H1 (cell line): Measurements from ENCODE around the gene RBMX. TPM values are rescaled to one million over a fixed set of nuclear protein-coding genes. Genes with fewer than 3 reads are reported as not detected.

Experiments
- CTCF ChIA-PET: fragments of 300-600 bp; sonication (Branson Sonifier 250); formaldehyde crosslinking; loops from one replicate; lab custom pipeline; 2021; ENCODE audit not compliant: partially characterized antibody; lab: Charles Lee
- POLR2A ChIA-PET: fragments of 300-600 bp; sonication (Branson Sonifier 250); formaldehyde crosslinking; loops from one replicate; lab custom pipeline; 2021; ENCODE audit warnings: inconsistent platforms; ENCODE audit not compliant: partially characterized antibody; lab: Charles Lee
- DNase-seq, 2 experiments: peaks; one replicate each; pipeline versions ENCODE4 v3.0.0 to v3.0.0-alpha.2; 2010 to 2022; ENCODE audit warnings: low spot score in 2 of 2, low read depth in 1 of 2, mixed read lengths in 1 of 2
- FAIRE-seq: peaks from 2 replicates; lab custom pipeline; 2011; peaks lifted over from hg19 to GRCh38; lab: Jason Lieb, UNC
- H2AFZ ChIP-seq: 2 replicates; pipeline ENCODE4 v1.8.1; 2012; ENCODE audit warnings: low read length, inconsistent platforms
- H2AK5ac ChIP-seq: 2 replicates; pipeline ENCODE4 v1.6.1; 2013; ENCODE audit warnings: low read depth, low read length
- H2BK120ac ChIP-seq: replicated peaks from 2 replicates; pipeline ENCODE3; 2013; ENCODE audit warnings: low read depth, low read length, inconsistent platforms
- H2BK12ac ChIP-seq: 2 replicates; pipeline ENCODE4 v1.6.1; 2013; ENCODE audit warnings: low read depth, low read length
- H2BK15ac ChIP-seq: 2 replicates; pipeline ENCODE4 v1.6.1; 2013; ENCODE audit warnings: low read length
- H2BK20ac ChIP-seq: 2 replicates; pipeline ENCODE4 v1.6.1; 2013; ENCODE audit warnings: low read length
- H2BK5ac ChIP-seq: 2 replicates; pipeline ENCODE4 v1.6.1; 2013; ENCODE audit warnings: low read depth, low read length
- H3K14ac ChIP-seq: 2 replicates; pipeline ENCODE4 v1.6.1; 2013; ENCODE audit warnings: inconsistent platforms; ENCODE audit not compliant: insufficient read length
- H3K18ac ChIP-seq: 2 replicates; pipeline ENCODE4 v1.6.1; 2013; ENCODE audit warnings: low read length; ENCODE audit errors: extremely low read depth
- H3K23ac ChIP-seq: 2 replicates; pipeline ENCODE4 v1.6.1; 2013; ENCODE audit warnings: inconsistent platforms; ENCODE audit not compliant: insufficient read length
- H3K23me2 ChIP-seq: 2 replicates; pipeline ENCODE4 v1.6.1; 2013; ENCODE audit warnings: low read depth, low read length
- H3K27ac ChIP-seq: 2 replicates; pipeline ENCODE4 v1.6.1; 2011; ENCODE audit warnings: low read depth, low read length, inconsistent platforms
- H3K27me3 ChIP-seq, 4 experiments: replicated peaks in 1 of 4; 1 replicate in 1 of 4; 2 replicates in 3 of 4; pipeline versions ENCODE4 v1.6.1 to v1.8.1; 2011 to 2013; ENCODE audit warnings: low read length in 3 of 4, mild to moderate bottlenecking in 3 of 4, inconsistent platforms in 2 of 4, mixed read lengths in 2 of 4, moderate library complexity in 1 of 4; ENCODE audit not compliant: control insufficient read depth in 3 of 4, insufficient read depth in 3 of 4; ENCODE audit errors: extremely low read depth in 1 of 4
- H3K36me3 ChIP-seq, 4 experiments: 2 replicates each; pipeline versions ENCODE4 v1.6.1 to v1.8.1; 2011 to 2013; ENCODE audit warnings: mild to moderate bottlenecking in 4 of 4, low read length in 3 of 4, moderate library complexity in 2 of 4, control low read depth in 1 of 4, inconsistent platforms in 1 of 4; ENCODE audit not compliant: insufficient read depth in 4 of 4, control insufficient read depth in 2 of 4
- H3K4ac ChIP-seq: replicated peaks from 2 replicates; pipeline ENCODE3; 2013; ENCODE audit warnings: low read length, low read depth, mixed read lengths, inconsistent platforms; ENCODE audit not compliant: insufficient read length
- H3K4me1 ChIP-seq, 4 experiments: replicated peaks in 1 of 4; 1 replicate in 1 of 4; 2 replicates in 3 of 4; pipeline versions ENCODE4 v1.6.1 to v1.8.1; 2011 to 2013; ENCODE audit warnings: low read length in 3 of 4, inconsistent platforms in 2 of 4, mixed read lengths in 1 of 4; ENCODE audit not compliant: insufficient read depth in 4 of 4, control insufficient read depth in 3 of 4
- H3K4me2 ChIP-seq, 2 experiments: 2 replicates each; pipeline versions ENCODE4 v1.6.1 to v1.8.1; 2011 to 2013; ENCODE audit warnings: low read depth in 2 of 2, low read length in 2 of 2, control low read depth in 1 of 2, inconsistent platforms in 1 of 2, mild to moderate bottlenecking in 1 of 2; ENCODE audit not compliant: insufficient read depth in 1 of 2
- H3K4me3 ChIP-seq, 4 experiments: fragments of 200-600, 300-600 bp in 1 of 4; sonication (generic), shearing (Covaris generic), sonication (Bioruptor Twin) in 1 of 4; 2 replicates each; pipeline versions ENCODE4 v1.5.1 to v1.8.1; 2011 to 2016; ENCODE audit warnings: low read length in 4 of 4, low read depth in 3 of 4, control low read depth in 2 of 4, inconsistent platforms in 2 of 4, mild to moderate bottlenecking in 2 of 4, mixed read lengths in 1 of 4, moderate library complexity in 1 of 4; ENCODE audit not compliant: insufficient read depth in 2 of 4; ENCODE audit errors: extremely low read depth in 1 of 4
- H3K56ac ChIP-seq: replicated peaks from 2 replicates; pipeline ENCODE3; 2013; ENCODE audit warnings: low read depth, mild to moderate bottlenecking, mixed read lengths, low read length, inconsistent platforms; ENCODE audit not compliant: insufficient read length
- H3K79me1 ChIP-seq: 2 replicates; pipeline ENCODE4 v1.6.1; 2013; ENCODE audit warnings: low read depth, low read length, control low read depth
- H3K79me2 ChIP-seq, 2 experiments: 2 replicates each; pipeline versions ENCODE4 v1.6.1 to v1.8.1; 2012 to 2013; ENCODE audit warnings: low read length in 2 of 2, mild to moderate bottlenecking in 2 of 2, inconsistent platforms in 1 of 2; ENCODE audit not compliant: insufficient read depth in 2 of 2, control insufficient read depth in 1 of 2
- H3K9ac ChIP-seq, 4 experiments: replicated peaks in 1 of 4; 1 replicate in 1 of 4; 2 replicates in 3 of 4; pipeline versions ENCODE4 v1.6.1 to v1.8.1; 2011 to 2013; ENCODE audit warnings: low read depth in 3 of 4, low read length in 3 of 4, control low read depth in 2 of 4, mild to moderate bottlenecking in 2 of 4, moderate library complexity in 2 of 4, inconsistent platforms in 1 of 4; ENCODE audit errors: extremely low read depth in 1 of 4
- H3K9me3 ChIP-seq, 2 experiments: 2 replicates each; pipeline versions ENCODE4 v1.6.1 to v1.8.1; 2012 to 2013; ENCODE audit warnings: mild to moderate bottlenecking in 2 of 2, moderate library complexity in 2 of 2, control low read depth in 1 of 2, inconsistent platforms in 1 of 2, low read depth in 1 of 2, low read length in 1 of 2, mixed read lengths in 1 of 2; ENCODE audit not compliant: insufficient read depth in 2 of 2
- H4K20me1 ChIP-seq, 2 experiments: replicated peaks in 1 of 2; 2 replicates each; pipeline versions ENCODE3 to v1.8.1; 2011 to 2013; ENCODE audit warnings: inconsistent platforms in 2 of 2, low read length in 2 of 2, mild to moderate bottlenecking in 1 of 2; ENCODE audit not compliant: insufficient read depth in 2 of 2, control insufficient read depth in 1 of 2
- H4K5ac ChIP-seq: 2 replicates; pipeline ENCODE4 v1.6.1; 2013; ENCODE audit warnings: low read length, low read depth, mixed read lengths, inconsistent platforms; ENCODE audit not compliant: insufficient read length
- H4K8ac ChIP-seq: 2 replicates; pipeline ENCODE4 v1.8.0; 2013; ENCODE audit warnings: mild to moderate bottlenecking, moderate library complexity, low read length, inconsistent platforms; ENCODE audit not compliant: insufficient read depth; ENCODE audit errors: extremely low read depth
- H4K91ac ChIP-seq: replicated peaks from 2 replicates; pipeline ENCODE3; 2013; ENCODE audit warnings: low read length, mixed read lengths, inconsistent platforms; ENCODE audit not compliant: insufficient read length
- ASH2L ChIP-seq: fragments of 200-600, 300-600 bp; sonication (generic); IDR thresholded peaks from one replicate; pipeline ENCODE4 v1.7.1; 2017; ENCODE audit warnings: low read length
- CHD2 ChIP-seq: IDR thresholded peaks from 2 replicates; pipeline ENCODE4 v1.6.1; 2012; ENCODE audit warnings: low read length, improper control_type of control experiment
- HDAC6 ChIP-seq: IDR thresholded peaks from one replicate; pipeline ENCODE4 v1.7.1; 2012; ENCODE audit warnings: low read depth, mild to moderate bottlenecking, inconsistent platforms, low read length, moderate library complexity
- POLR2A ChIP-seq, 2 experiments: IDR thresholded peaks; 1 replicate in 1 of 2; 2 replicates in 1 of 2; pipeline ENCODE4 v1.6.1; 2011; ENCODE audit warnings: low read depth in 2 of 2, low read length in 2 of 2, mild to moderate bottlenecking in 2 of 2; ENCODE audit errors: control extremely low read depth in 1 of 2
- RXRA ChIP-seq: IDR thresholded peaks from 2 replicates; pipeline ENCODE4 v1.6.1; 2011; ENCODE audit warnings: low read depth, mild to moderate bottlenecking, low read length, moderate library complexity; ENCODE audit not compliant: insufficient read depth
- TAF7 ChIP-seq: optimal IDR thresholded peaks from 2 replicates; pipeline ENCODE3; 2011; ENCODE audit warnings: low read depth, mild to moderate bottlenecking, inconsistent platforms, low read length, moderate library complexity, borderline replicate concordance
- WGBS, 2 experiments: shearing (Covaris generic) in 1 of 2; methylation state at CpG; one replicate each; pipeline versions ENCODE4 v1.1.6 to v1.1.7; 2013 to 2015; ENCODE audit warnings: low lambda C conversion rate in 2 of 2, mixed read lengths in 2 of 2, inconsistent platforms in 1 of 2, low coverage in 1 of 2, missing lambda C conversion rate in 1 of 2; ENCODE audit not compliant: insufficient replicate concordance in 2 of 2, insufficient coverage in 1 of 2, insufficient read length in 1 of 2; ENCODE audit errors: extremely low coverage in 1 of 2, missing lambda C conversion rate in 1 of 2; 5-methylcytosine and 5-hydroxymethylcytosine counted together
- polyA plus RNA-seq, 7 experiments: library from polyadenylated mRNA; depleted of rRNA in 3 of 7; stranded (reverse) in 5 of 7; unstranded in 2 of 7; fragments of >200 nt in 5 of 7; fragments of 200-250 nt in 2 of 7; gene quantifications; 1 replicate in 5 of 7; 2 replicates in 1 of 7; 4 replicates in 1 of 7; pipeline versions ENCODE4 v1.2.1 to v1.2.3, GENCODE V29; 2011 to 2013; ENCODE audit warnings: missing spikeins in 2 of 7, mixed read lengths in 2 of 7
- total RNA-seq: library from RNA; stranded (reverse); fragmentation: NEBNext Ultra II Directional; extraction: Animal tissue kit (Norgen Biotek cat#: 25700); gene quantifications from 2 replicates; pipeline ENCODE4 v1.2.1, GENCODE V29; 2021

RBMX gene
- total and polyA plus RNA-seq, 2 of the 8 experiments (the other 6 are each of a cell fraction or from before 2014, with no cell fraction given) = 213 to 476 TPM

DNA sequence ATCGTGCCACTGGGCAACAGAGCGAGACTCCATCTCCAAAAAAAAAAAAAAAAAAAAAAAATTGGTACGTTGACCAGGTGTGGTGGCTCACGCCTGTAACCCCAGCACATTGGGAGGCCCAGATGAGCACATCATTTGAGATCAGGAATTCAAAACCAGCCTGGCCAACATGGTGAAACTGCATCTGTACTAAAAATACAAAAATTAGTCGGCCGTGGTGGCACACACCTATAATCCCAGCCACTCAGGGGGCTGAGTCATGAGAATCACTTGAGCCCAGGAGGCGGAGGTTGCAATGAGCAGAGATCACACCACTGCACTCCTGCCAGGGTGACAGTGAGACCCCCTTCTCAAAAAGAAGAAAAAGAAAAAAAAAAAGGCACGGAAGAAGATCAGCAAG, 24.5 kb downstream of the RBMX start:
- TF ChIP-seq TAF7 (no peak), POLR2A (IDR thresholded peaks at IDR 0.05; ENCODE audit: control extremely low read depth in 1 of 2, low read depth in 2 of 2, low read length in 2 of 2) (no peak), HDAC6 (no peak), CHD2 (no peak), RXRA (no peak), ASH2L (no peak)
- Histone ChIP-seq H3K36me3 (peaks cover 0 to 6% (median 2%) of the 10 kb centered on the region in 4 experiments; a peak in 3 of 8 replicates), H3K18ac (no peak overlapping the region), H4K91ac (no peak overlapping the region), H2AFZ (no peak overlapping the region), H3K14ac (no peak overlapping the region), H2AK5ac (no peak overlapping the region), H3K56ac (no peak overlapping the region), H3K4me1 (no peaks in the 10 kb centered on the region), H4K20me1 (no peaks in the 10 kb centered on the region), H2BK120ac (no peak overlapping the region), H3K27ac (no peak overlapping the region), H3K79me1 (no peaks in the 10 kb centered on the region), H2BK20ac (no peak overlapping the region), H3K4me2 (no peak overlapping the region), H3K9ac (no peak overlapping the region), H3K23ac (no peak overlapping the region), H4K5ac (no peak overlapping the region), H3K27me3 (no peaks in the 10 kb centered on the region), H2BK5ac (no peak overlapping the region), H3K79me2 (no peaks in the 10 kb centered on the region), H4K8ac (no peak overlapping the region), H2BK12ac (no peak overlapping the region), H2BK15ac (no peak overlapping the region), H3K4ac (no peak overlapping the region), H3K9me3 (no peaks in the 10 kb centered on the region), H3K4me3 (no peak overlapping the region), H3K23me2 (no peaks in the 10 kb centered on the region)
- no peak for FAIRE-seq
- CTCF ChIA-PET = no interaction called here
- WGBS, 2 experiments = 94% methylated on average over 4 of the region's 8 CpGs; no CpG with 5 or more reads in 1 of the 2 experiments
- DNase-seq = no peak
- POLR2A ChIA-PET = no interaction called here
